ENCODE measurements around the gene TEX26. TPM values are rescaled to one million over a fixed set of nuclear protein-coding genes. Genes with fewer than 3 reads are reported as not detected.

Gene TEX26
- total and polyA plus RNA-seq, 2 of the 4 experiments (the other 2 are of a cell fraction): not detected

DNA sequence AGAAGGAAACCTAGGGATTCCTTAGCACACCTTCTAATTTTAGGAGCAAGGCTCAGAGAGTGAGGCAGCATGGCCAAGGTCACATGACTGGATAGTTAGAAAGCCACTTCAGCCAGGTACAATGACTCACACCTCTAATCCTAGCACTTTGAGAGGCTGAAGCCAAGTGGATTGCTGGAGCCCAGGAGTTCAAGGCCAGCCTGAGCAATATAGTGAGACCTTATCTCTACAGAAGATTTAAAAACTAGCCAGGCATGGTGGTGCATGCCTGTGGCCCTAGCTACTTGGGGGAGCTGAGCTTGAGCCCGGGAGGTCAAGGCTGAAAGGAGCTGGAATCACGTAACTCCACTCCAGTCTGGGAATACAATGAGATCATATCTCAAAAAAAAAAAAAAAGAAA lies 69.2 kb downstream of the TEX26 start:
- Histone ChIP-seq H3K36me3 (ENCODE audit: control insufficient read depth, insufficient read depth, low read length) (no peaks in the 10 kb centered on the region), H3K14ac (replicated peaks; ENCODE audit: low read depth, low read length) (no peak overlapping the region), H3K4me1 (ENCODE audit: control insufficient read depth, insufficient read depth, low read length) (peaks cover 2% of the 10 kb centered on the region; the same call in 1 of the 2 replicates), H2BK120ac (ENCODE audit: low read depth, low read length) (no peak overlapping the region), H3K4me3 (ENCODE audit: insufficient read depth, low read depth, low read length) (no peak overlapping the region), H3K27me3 (ENCODE audit: control insufficient read depth, insufficient read depth, low read length) (peaks cover 31% of the 10 kb centered on the region), H2BK20ac (ENCODE audit: low read depth, low read length) (no peak overlapping the region), H4K5ac (ENCODE audit: low read depth, low read length) (no peak overlapping the region), H4K20me1 (ENCODE audit: insufficient read depth, low read length) (no peaks in the 10 kb centered on the region), H2AK9ac (replicated peaks; ENCODE audit: low read depth, low read length, poor library complexity) (no peak overlapping the region), H4K8ac (ENCODE audit: low read depth in 2 of 2, low read length in 2 of 2) (no peak overlapping the region), H2AFZ (replicated peaks; ENCODE audit: low read length, poor library complexity) (no peak overlapping the region), H2BK5ac (ENCODE audit: low read depth, low read length, poor library complexity, severe bottlenecking) (no peak overlapping the region), H2AK5ac (ENCODE audit: low read depth, low read length) (no peak overlapping the region), H3K27ac (ENCODE audit: insufficient read depth, low read length) (no peak overlapping the region), H3K18ac (ENCODE audit: low read depth, low read length) (no peak overlapping the region), H3K79me1 (ENCODE audit: low read depth in 1 of 2, low read length in 2 of 2) (no peaks in the 10 kb centered on the region), H3K9ac (ENCODE audit: low read depth, low read length) (no peak overlapping the region), H2BK15ac (ENCODE audit: low read depth, low read length) (no peak overlapping the region), H4K91ac (ENCODE audit: insufficient read depth, low read depth, low read length) (no peak overlapping the region), H3K4me2 (ENCODE audit: low read depth, low read length) (no peak overlapping the region), H3K23ac (ENCODE audit: low read depth, low read length) (no peak overlapping the region), H3K9me1 (ENCODE audit: insufficient read depth, low read length) (no peaks in the 10 kb centered on the region), H3K4ac (ENCODE audit: low read depth, low read length) (no peak overlapping the region), H3K56ac (ENCODE audit: extremely low read depth, insufficient read depth, low read length) (no peak overlapping the region), H3K9me3 (ENCODE audit: control insufficient read depth, insufficient read depth, low read length) (no peaks in the 10 kb centered on the region; the same call in 1 of the 2 replicates)
- no peak for TF ChIP-seq SMC3 (IDR thresholded peaks at IDR 0.05; ENCODE audit: low read depth, low read length)
- TF ChIP-seq POLR2A (IDR thresholded peaks at IDR 0.05; ENCODE audit: low read depth, low read length): no peak
- TF ChIP-seq RCOR1 (IDR thresholded peaks at IDR 0.05; ENCODE audit: insufficient replicate concordance, low read length): no peak
- TF ChIP-seq, protein P1, sequence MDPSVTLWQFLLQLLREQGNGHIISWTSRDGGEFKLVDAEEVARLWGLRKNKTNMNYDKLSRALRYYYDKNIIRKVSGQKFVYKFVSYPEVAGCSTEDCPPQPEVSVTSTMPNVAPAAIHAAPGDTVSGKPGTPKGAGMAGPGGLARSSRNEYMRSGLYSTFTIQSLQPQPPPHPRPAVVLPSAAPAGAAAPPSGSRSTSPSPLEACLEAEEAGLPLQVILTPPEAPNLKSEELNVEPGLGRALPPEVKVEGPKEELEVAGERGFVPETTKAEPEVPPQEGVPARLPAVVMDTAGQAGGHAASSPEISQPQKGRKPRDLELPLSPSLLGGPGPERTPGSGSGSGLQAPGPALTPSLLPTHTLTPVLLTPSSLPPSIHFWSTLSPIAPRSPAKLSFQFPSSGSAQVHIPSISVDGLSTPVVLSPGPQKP (IDR thresholded peaks at IDR 0.05; ENCODE audit: borderline replicate concordance, low read depth, low read length): no peak
- no peak for TF ChIP-seq MAZ (IDR thresholded peaks at IDR 0.05; ENCODE audit: borderline replicate concordance, low read depth, low read length)
- TF ChIP-seq, protein P2, sequence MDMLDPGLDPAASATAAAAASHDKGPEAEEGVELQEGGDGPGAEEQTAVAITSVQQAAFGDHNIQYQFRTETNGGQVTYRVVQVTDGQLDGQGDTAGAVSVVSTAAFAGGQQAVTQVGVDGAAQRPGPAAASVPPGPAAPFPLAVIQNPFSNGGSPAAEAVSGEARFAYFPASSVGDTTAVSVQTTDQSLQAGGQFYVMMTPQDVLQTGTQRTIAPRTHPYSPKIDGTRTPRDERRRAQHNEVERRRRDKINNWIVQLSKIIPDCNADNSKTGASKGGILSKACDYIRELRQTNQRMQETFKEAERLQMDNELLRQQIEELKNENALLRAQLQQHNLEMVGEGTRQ (IDR thresholded peaks at IDR 0.05; ENCODE audit: low read depth, low read length): no peak
- TF ChIP-seq CEBPB (IDR thresholded peaks at IDR 0.05; ENCODE audit: low read depth, low read length): no peak
- TF ChIP-seq RAD21 (IDR thresholded peaks at IDR 0.05; ENCODE audit: low read length): no peak
- no peak for TF ChIP-seq RFX5 (IDR thresholded peaks at IDR 0.05; ENCODE audit: low read depth, low read length)
- TF ChIP-seq, protein P3, sequence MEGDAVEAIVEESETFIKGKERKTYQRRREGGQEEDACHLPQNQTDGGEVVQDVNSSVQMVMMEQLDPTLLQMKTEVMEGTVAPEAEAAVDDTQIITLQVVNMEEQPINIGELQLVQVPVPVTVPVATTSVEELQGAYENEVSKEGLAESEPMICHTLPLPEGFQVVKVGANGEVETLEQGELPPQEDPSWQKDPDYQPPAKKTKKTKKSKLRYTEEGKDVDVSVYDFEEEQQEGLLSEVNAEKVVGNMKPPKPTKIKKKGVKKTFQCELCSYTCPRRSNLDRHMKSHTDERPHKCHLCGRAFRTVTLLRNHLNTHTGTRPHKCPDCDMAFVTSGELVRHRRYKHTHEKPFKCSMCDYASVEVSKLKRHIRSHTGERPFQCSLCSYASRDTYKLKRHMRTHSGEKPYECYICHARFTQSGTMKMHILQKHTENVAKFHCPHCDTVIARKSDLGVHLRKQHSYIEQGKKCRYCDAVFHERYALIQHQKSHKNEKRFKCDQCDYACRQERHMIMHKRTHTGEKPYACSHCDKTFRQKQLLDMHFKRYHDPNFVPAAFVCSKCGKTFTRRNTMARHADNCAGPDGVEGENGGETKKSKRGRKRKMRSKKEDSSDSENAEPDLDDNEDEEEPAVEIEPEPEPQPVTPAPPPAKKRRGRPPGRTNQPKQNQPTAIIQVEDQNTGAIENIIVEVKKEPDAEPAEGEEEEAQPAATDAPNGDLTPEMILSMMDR (conservative IDR thresholded peaks at IDR 0.05; ENCODE audit: low read depth, low read length): no peak
- TF ChIP-seq FOS (IDR thresholded peaks at IDR 0.05; ENCODE audit: low read depth, low read length): no peak
- no peak for TF ChIP-seq BHLHE40 (IDR thresholded peaks at IDR 0.05; ENCODE audit: low read depth, low read length)
- TF ChIP-seq MAFK (IDR thresholded peaks at IDR 0.05; ENCODE audit: low read depth, low read length): no peak
- no peak for TF ChIP-seq NFE2L2 (IDR thresholded peaks at IDR 0.05; ENCODE audit: low read depth, low read length)
- no peak for TF ChIP-seq MXI1 (IDR thresholded peaks at IDR 0.05; ENCODE audit: borderline replicate concordance, low read depth, low read length)
- in situ Hi-C loops (cut with MboI; ENCODE audit: low sequenced_read_pairs): no loop called here
- no TSS peak for BruUV-seq (replicated peaks)
- POLR2A ChIA-PET (ENCODE audit: unreplicated experiment): no interaction called here
- ATAC-seq (ENCODE audit: low read depth) (no peak), DNase-seq (no peak)
- CTCF ChIA-PET: interaction anchor here (0.5 kb wide), 1 partner anchor 14 kb away, joined by 4 read pairs; no protein-coding TSS in a partner anchor
- intact Hi-C loops (cut with micrococcal nuclease): no loop called here
- WGBS, 2 experiments (ENCODE audit: extremely low coverage in 2 of 2, insufficient read length in 1 of 2): no CpG with 5 or more reads among the region's 2 CpGs
- dilution Hi-C loops (cut with HindIII; ENCODE audit: low sequenced_read_pairs, unreplicated experiment): no loop called here

Data from IMR-90 (cell line).